ENCODE measurements around the gene RPTOR.
"Not testable (repeated sequence)": the region's sequence is repeated elsewhere in the genome, so short reads cannot be mapped to it uniquely, and the experiment has no call there.

Gene RPTOR

GRCh38 chr17:80790981-80791742 is 246.5 kb downstream of the RPTOR start:
- no peak for DNase-seq (ENCODE audit: low read depth in 4 of 4, low spot score in 1 of 4)

- DNase-seq (ENCODE audit: low read depth in 4 of 4, low spot score in 1 of 4) = peak in 2 of 4 experiments; percentile 40 to 48
Observed at GRCh38 chr17:80791758-80792284, 247.2 kb downstream of the RPTOR start.

GRCh38 chr17:80792373-80792781 is 247.7 kb downstream of the RPTOR start:
- no peak for DNase-seq (ENCODE audit: low read depth in 4 of 4, low spot score in 1 of 4)

GRCh38 chr17:80793421-80793820 is 248.8 kb downstream of the RPTOR start:
- no peak for DNase-seq (ENCODE audit: low read depth in 4 of 4, low spot score in 1 of 4)

- no peak for DNase-seq (ENCODE audit: low read depth in 4 of 4, low spot score in 1 of 4)
Observed at GRCh38 chr17:80793851-80794267, 249.2 kb downstream of the RPTOR start.

GRCh38 chr17:80794281-80795089 is 249.8 kb downstream of the RPTOR start:
- DNase-seq (ENCODE audit: low read depth in 4 of 4, low spot score in 1 of 4) = no peak

- DNase-seq (ENCODE audit: low read depth in 4 of 4, low spot score in 1 of 4) = no peak
Observed at GRCh38 chr17:80795090-80795580, 250.5 kb downstream of the RPTOR start.

GRCh38 chr17:80795754-80796153 is 251.1 kb downstream of the RPTOR start:
- no peak for DNase-seq (ENCODE audit: low read depth in 4 of 4, low spot score in 1 of 4)

GRCh38 chr17:80796430-80796861 is 251.8 kb downstream of the RPTOR start:
- no peak for DNase-seq (ENCODE audit: low read depth in 4 of 4, low spot score in 1 of 4)

GRCh38 chr17:80797222-80797621 is 252.6 kb downstream of the RPTOR start:
- not testable (repeated sequence) for DNase-seq (ENCODE audit: low read depth in 4 of 4, low spot score in 1 of 4)

GRCh38 chr17:80797741-80798594 is 253.3 kb downstream of the RPTOR start:
- DNase-seq (ENCODE audit: low read depth in 4 of 4, low spot score in 1 of 4) = no peak

GRCh38 chr17:80798595-80799537 is 254.2 kb downstream of the RPTOR start:
- DNase-seq (ENCODE audit: low read depth in 4 of 4, low spot score in 1 of 4) = no peak

- DNase-seq (ENCODE audit: low read depth in 4 of 4, low spot score in 1 of 4) = no peak
Observed at GRCh38 chr17:80799538-80800480, 255.2 kb downstream of the RPTOR start.

- DNase-seq (ENCODE audit: low read depth in 4 of 4, low spot score in 1 of 4) = no peak
Observed at GRCh38 chr17:80800481-80801391, 256.1 kb downstream of the RPTOR start.

- DNase-seq (ENCODE audit: low read depth in 4 of 4, low spot score in 1 of 4) = no peak
Observed at GRCh38 chr17:80802626-80803450, 258.2 kb downstream of the RPTOR start.

All from stimulated activated CD4-positive, alpha-beta T cell treated with anti-CD3 and anti-CD28 coated beads, Interleukin-1b, Interleukin-23, amount 100 ng/mL, for 24 hours (primary cell).